GM13977 (cell line): ENCODE results near the gene COX4I1.

Source experiments
- DNase-seq: peaks from one replicate; pipeline ENCODE4 v3.0.0; 2012; ENCODE audit warnings: low spot score
- in situ Hi-C: fragments of 300-500 bp; cut with MboI; formaldehyde crosslinking; loops from one replicate; pipeline ENCODE4 v1.12.0; 2022; ENCODE audit warnings: low sequenced_read_pairs, low pct_unique_long_range_greater_than_20kb, mixed read lengths, inconsistent platforms; ENCODE audit not compliant: unreplicated experiment
- TF ChIP-seq, protein P1 (sequence below): IDR thresholded peaks from 2 replicates; pipeline ENCODE4 v1.5.1; 2012; ENCODE audit warnings: mild to moderate bottlenecking, control low read depth; ENCODE audit not compliant: insufficient read depth; ENCODE audit errors: extremely low read depth, missing control alignments

COX4I1 gene

DNA sequence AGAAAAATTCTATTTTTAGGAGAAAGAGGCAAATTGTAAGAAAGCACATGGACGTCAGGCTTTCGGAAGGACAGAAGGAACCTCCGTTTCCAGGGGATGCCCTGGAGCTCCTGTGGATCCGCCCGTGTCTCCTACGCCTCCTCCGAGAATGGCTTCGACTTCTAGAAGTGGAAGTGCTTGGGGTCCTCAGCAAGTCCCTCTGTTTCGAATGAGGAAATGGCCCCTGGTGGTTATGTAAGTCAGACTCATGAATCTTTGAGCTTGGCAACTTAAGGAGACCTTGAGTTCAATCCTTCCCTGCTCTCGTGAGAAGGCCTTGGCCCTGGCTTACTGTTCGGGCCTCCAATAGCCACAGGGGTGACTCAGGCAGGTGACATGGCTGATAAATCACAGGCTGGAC lies 38.9 kb downstream of the COX4I1 start:
- DNase-seq: no peak
- TF ChIP-seq, protein P1, sequence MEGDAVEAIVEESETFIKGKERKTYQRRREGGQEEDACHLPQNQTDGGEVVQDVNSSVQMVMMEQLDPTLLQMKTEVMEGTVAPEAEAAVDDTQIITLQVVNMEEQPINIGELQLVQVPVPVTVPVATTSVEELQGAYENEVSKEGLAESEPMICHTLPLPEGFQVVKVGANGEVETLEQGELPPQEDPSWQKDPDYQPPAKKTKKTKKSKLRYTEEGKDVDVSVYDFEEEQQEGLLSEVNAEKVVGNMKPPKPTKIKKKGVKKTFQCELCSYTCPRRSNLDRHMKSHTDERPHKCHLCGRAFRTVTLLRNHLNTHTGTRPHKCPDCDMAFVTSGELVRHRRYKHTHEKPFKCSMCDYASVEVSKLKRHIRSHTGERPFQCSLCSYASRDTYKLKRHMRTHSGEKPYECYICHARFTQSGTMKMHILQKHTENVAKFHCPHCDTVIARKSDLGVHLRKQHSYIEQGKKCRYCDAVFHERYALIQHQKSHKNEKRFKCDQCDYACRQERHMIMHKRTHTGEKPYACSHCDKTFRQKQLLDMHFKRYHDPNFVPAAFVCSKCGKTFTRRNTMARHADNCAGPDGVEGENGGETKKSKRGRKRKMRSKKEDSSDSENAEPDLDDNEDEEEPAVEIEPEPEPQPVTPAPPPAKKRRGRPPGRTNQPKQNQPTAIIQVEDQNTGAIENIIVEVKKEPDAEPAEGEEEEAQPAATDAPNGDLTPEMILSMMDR: no peak
- in situ Hi-C loops: no loop called here

DNA sequence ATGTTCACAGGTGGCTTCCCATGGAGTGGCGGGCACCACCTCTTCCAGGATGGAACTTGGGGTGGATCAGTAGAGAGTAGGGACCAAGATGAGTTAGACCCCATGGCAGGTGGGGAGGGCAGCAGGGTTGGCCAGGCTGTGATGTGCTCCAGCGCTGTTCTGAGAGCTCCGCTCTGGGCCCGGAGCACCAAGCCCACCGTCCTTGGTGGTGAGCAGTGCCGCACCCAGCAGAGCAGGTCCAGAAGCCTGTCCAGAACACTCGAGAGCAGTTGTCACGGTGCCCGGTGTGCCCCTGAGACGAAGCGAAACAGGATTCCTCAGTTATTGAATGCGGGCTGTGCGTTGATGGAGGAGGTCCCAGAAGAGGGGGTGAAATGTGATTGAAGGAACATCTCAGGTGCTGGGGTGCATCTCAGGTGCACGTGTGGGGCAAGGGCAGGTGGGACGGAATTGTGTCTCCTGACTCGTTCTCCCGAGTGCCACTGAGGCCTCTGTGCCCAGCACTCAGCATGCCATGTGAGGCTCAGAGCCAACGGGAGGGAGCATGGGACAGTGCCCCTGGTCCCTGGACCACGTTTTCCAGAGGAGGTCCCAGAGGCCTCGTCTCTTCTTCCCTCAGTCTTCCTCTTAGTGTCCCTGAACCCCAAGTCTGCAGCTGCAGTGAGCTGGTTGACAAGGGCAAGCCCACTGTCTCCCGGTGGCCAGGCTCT lies 39.5 kb downstream of the COX4I1 start:
- in situ Hi-C loops: no loop called here
- no peak for DNase-seq
- TF ChIP-seq, protein P1: no peak

- DNase-seq: no peak
- TF ChIP-seq, protein P1: no peak
- in situ Hi-C loops: no loop called here
Measured at GRCh38 chr16:85839681-85840240, 40.3 kb downstream of the COX4I1 start.

- in situ Hi-C loops: no loop called here
- TF ChIP-seq, protein P1: no peak
- no peak for DNase-seq
Measured at GRCh38 chr16:85840395-85840794, 40.9 kb downstream of the COX4I1 start.

DNA sequence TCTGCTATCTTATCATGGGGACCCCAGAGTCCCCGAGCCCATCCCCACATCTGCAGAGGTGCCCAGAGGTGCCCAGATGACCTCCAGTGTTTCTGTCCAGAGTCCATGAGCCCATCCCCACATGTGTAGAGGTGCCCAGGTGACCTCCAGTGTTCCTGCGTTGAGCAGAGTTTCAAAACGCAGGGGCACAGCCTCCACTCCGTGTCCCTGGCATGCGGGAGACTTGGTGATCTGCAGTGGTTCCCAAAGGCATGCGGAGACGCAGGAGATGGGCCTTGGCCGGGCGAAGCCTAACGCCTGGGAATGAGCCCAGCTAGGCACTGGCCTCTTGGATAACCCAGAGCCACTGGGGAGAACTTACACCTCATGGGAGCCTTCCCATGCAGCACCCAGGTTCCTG lies 41.3 kb downstream of the COX4I1 start:
- in situ Hi-C loops: no loop called here
- TF ChIP-seq, protein P1: no peak
- no peak for DNase-seq

DNA sequence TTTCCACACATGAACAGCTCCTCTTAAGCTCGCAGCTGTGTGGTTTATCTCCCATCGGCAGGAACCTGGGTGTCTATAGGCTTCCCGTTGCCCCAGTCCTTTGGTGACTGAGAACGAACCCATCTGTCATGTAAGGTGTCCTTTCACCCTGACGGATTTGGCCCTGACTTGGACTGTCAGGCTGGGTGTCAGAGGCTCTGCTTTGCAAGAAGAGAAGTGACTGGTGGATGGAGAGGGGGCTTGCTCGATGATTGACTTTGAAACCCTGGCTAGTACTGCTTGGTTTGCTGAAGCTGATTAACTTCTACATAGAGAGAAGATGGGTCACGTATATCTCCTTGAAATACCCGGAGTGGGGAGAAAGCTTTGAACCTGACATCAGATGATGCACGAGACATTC lies 42.9 kb downstream of the COX4I1 start:
- in situ Hi-C loops: no loop called here
- TF ChIP-seq, protein P1: no peak
- DNase-seq: no peak

- DNase-seq: no peak
- TF ChIP-seq, protein P1: no peak
- in situ Hi-C loops: no loop called here
Measured at GRCh38 chr16:85842848-85843247, 43.4 kb downstream of the COX4I1 start.
